Mesothelial cell of epicardium (in vitro differentiated cells): ENCODE measurements around the gene USP8. TPM values are rescaled to one million over a fixed set of nuclear protein-coding genes. Genes with fewer than 3 reads are reported as not detected.
"Not testable (repeated sequence)": the region's sequence is repeated elsewhere in the genome, so short reads cannot be mapped to it uniquely, and the experiment has no call there.

ENCODE experiments used
- DNase-seq, 2 experiments: peaks; one replicate each; pipeline ENCODE4 v3.0.0; 2021; ENCODE audit warnings: low spot score in 2 of 2; ENCODE audit not compliant: unreplicated experiment in 2 of 2
- H3K27ac Mint-ChIP-seq: 2 replicates; pipeline ENCODE4 v1.8.0; 2021; ENCODE audit warnings: mixed read lengths
- H3K27me3 Mint-ChIP-seq: 2 replicates; pipeline ENCODE4 v1.8.0; 2021; ENCODE audit warnings: low read depth, mixed read lengths
- H3K36me3 Mint-ChIP-seq: 2 replicates; pipeline ENCODE4 v1.8.0; 2021; ENCODE audit warnings: mixed read lengths
- H3K4me1 Mint-ChIP-seq: 2 replicates; pipeline ENCODE4 v1.8.0; 2021; ENCODE audit warnings: mixed read lengths
- H3K4me3 Mint-ChIP-seq: 2 replicates; pipeline ENCODE4 v1.8.0; 2021; ENCODE audit warnings: mild to moderate bottlenecking, moderate library complexity, mixed read lengths
- H3K9me3 Mint-ChIP-seq: 2 replicates; pipeline ENCODE4 v1.8.0; 2021; ENCODE audit warnings: mixed read lengths
- total RNA-seq: library from RNA; stranded (reverse); gene quantifications from 3 replicates; pipeline ENCODE4 v1.2.1, GENCODE V29; 2021
- TF ChIP-seq, protein P1 (sequence below): fragments of 200-600 bp; sonication (generic); IDR thresholded peaks from one replicate; pipeline ENCODE4 v1.5.0; 2021; ENCODE audit warnings: antibody characterized with exemption; ENCODE audit not compliant: unreplicated experiment

The USP8 gene
- total RNA-seq, 1 donor from 2014 or later = 56.1 TPM

GRCh38 chr15:50487287-50487686 is 63.1 kb downstream of the USP8 start:
- TF ChIP-seq, protein P1, sequence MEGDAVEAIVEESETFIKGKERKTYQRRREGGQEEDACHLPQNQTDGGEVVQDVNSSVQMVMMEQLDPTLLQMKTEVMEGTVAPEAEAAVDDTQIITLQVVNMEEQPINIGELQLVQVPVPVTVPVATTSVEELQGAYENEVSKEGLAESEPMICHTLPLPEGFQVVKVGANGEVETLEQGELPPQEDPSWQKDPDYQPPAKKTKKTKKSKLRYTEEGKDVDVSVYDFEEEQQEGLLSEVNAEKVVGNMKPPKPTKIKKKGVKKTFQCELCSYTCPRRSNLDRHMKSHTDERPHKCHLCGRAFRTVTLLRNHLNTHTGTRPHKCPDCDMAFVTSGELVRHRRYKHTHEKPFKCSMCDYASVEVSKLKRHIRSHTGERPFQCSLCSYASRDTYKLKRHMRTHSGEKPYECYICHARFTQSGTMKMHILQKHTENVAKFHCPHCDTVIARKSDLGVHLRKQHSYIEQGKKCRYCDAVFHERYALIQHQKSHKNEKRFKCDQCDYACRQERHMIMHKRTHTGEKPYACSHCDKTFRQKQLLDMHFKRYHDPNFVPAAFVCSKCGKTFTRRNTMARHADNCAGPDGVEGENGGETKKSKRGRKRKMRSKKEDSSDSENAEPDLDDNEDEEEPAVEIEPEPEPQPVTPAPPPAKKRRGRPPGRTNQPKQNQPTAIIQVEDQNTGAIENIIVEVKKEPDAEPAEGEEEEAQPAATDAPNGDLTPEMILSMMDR = no peak
- H3K4me3 Mint-ChIP-seq = no peak overlapping the region
- H3K36me3 Mint-ChIP-seq = peaks cover 48% of the 10 kb centered on the region
- DNase-seq = no peak
- no peaks in the 10 kb centered on the region for H3K4me1 Mint-ChIP-seq
- peaks cover 5% of the 10 kb centered on the region for H3K9me3 Mint-ChIP-seq
- H3K27me3 Mint-ChIP-seq = no peaks in the 10 kb centered on the region
- H3K27ac Mint-ChIP-seq = no peak overlapping the region

DNA sequence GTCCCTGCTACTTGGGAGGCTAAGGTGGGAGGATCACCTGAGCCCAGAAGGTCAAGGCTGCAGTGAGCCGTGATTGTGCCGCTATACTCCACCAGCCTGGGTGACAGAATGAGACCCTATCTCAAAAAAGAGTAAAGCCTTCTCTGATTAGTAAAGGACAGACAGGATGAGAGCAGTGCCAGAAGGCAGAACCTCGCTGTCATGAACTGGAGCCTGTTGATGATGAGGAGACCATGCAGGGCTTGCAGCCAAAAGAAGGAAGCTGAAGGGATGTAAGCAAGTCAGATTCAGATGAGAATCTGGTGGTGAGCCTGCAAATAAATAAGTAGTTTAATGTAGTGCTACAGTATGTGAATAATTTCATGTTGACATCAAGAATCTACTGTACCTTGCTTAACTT is 69.4 kb downstream of the USP8 start:
- Mint-ChIP-seq H3K27me3 (no peaks in the 10 kb centered on the region), H3K4me3 (no peak overlapping the region), H3K27ac (no peak overlapping the region), H3K9me3 (no peaks in the 10 kb centered on the region), H3K36me3 (peaks cover 37% of the 10 kb centered on the region), H3K4me1 (no peaks in the 10 kb centered on the region)
- TF ChIP-seq, protein P1 = no peak
- no peak for DNase-seq

DNA sequence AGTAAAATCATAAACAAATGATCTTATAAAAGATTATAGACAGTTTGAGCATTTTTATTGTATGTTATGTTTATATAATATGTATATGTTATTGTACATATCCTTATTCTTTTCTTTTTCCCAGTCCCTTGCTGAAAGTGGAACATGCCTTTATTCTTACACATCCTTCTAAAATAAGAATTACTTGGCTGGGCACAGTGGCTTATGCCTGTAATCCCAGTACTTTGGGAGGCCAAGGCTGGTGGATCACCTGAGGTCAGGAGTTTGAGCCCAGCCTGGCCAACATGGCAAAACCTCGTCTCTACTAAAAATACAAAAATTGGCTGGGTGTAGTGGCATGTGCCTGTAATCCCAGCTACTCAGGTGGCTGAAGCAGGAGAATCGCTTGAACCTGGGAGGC is 70.3 kb downstream of the USP8 start:
- DNase-seq, H3K4me1 Mint-ChIP-seq, H3K27me3 Mint-ChIP-seq, H3K4me3 Mint-ChIP-seq, H3K9me3 Mint-ChIP-seq, H3K27ac Mint-ChIP-seq: not testable (repeated sequence)
- H3K36me3 Mint-ChIP-seq = peaks cover 38% of the 10 kb centered on the region

GRCh38 chr15:50496692-50497091 is 72.5 kb downstream of the USP8 start:
- peaks cover 37% of the 10 kb centered on the region for H3K36me3 Mint-ChIP-seq
- no peaks in the 10 kb centered on the region for H3K4me1 Mint-ChIP-seq
- no peak overlapping the region for H3K4me3 Mint-ChIP-seq
- no peaks in the 10 kb centered on the region for H3K27me3 Mint-ChIP-seq
- no peak overlapping the region for H3K27ac Mint-ChIP-seq
- no peak for DNase-seq
- TF ChIP-seq, protein P1 = no peak
- no peaks in the 10 kb centered on the region for H3K9me3 Mint-ChIP-seq

DNA sequence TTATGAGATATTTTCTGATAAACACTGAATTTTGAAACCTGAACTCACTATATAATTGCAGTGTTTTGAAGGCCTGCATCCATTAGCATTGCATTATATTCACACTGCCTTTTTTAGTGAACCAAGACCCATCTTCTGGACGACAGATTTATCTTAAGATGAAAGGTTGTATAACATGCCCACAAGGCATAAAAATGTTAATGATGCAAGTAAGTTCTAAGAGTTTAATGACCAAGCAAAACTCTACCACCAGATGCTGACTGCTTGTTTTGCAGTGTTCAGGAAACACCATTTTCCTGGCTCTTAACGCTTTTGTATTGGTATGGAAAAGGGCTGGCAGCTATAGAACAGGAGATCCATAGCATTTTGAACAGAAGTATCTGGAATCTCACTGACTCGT is 76.1 kb downstream of the USP8 start:
- H3K36me3 Mint-ChIP-seq = peaks cover 32% of the 10 kb centered on the region

GRCh38 chr15:50501815-50502214 is 77.6 kb downstream of the USP8 start:
- Mint-ChIP-seq H3K4me3 (no peak overlapping the region), H3K27ac (no peak overlapping the region), H3K9me3 (no peaks in the 10 kb centered on the region), H3K27me3 (no peaks in the 10 kb centered on the region), H3K36me3 (peaks cover 23% of the 10 kb centered on the region), H3K4me1 (no peaks in the 10 kb centered on the region)
- DNase-seq = no peak
- TF ChIP-seq, protein P1 = no peak

More for the DNA sequence above, 76.1 kb downstream of the USP8 start:
- no peaks in the 10 kb centered on the region for H3K9me3 Mint-ChIP-seq
- H3K4me3 Mint-ChIP-seq = no peak overlapping the region
- H3K4me1 Mint-ChIP-seq = no peaks in the 10 kb centered on the region
- H3K27ac Mint-ChIP-seq = no peak overlapping the region
- TF ChIP-seq, protein P1 = no peak
- no peak for DNase-seq
- H3K27me3 Mint-ChIP-seq = no peaks in the 10 kb centered on the region
